H54 (cell line): Measurements from ENCODE around the gene PDE4D.

Experiments
- DNase-seq: peaks from one replicate; pipeline ENCODE4 v3.0.0; 2011; ENCODE audit warnings: low spot score, mixed read lengths; ENCODE audit not compliant: insufficient read length
- FAIRE-seq: peaks from 3 replicates; lab custom pipeline; 2011; peaks lifted over from hg19 to GRCh38; lab: Jason Lieb, UNC
- POLR2A ChIP-seq: IDR thresholded peaks from 2 replicates; pipeline ENCODE4 v1.6.1; 2011; ENCODE audit warnings: low read depth, mild to moderate bottlenecking, low read length

PDE4D gene

GRCh38 chr5:59357381-59357977, 536.0 kb downstream of the PDE4D start:
- no peak for TF ChIP-seq POLR2A
- DNase-seq = no peak
- FAIRE-seq = no peak

- TF ChIP-seq POLR2A = no peak
- DNase-seq (no peak), FAIRE-seq (no peak)
Observed at GRCh38 chr5:59356813-59357380, 536.6 kb downstream of the PDE4D start.

- no peak for FAIRE-seq
- no peak for DNase-seq
- no peak for TF ChIP-seq POLR2A
Observed at GRCh38 chr5:59354811-59355210, 538.7 kb downstream of the PDE4D start.

- FAIRE-seq = no peak
- DNase-seq = no peak
- no peak for TF ChIP-seq POLR2A
Observed at GRCh38 chr5:59354274-59354673, 539.3 kb downstream of the PDE4D start.

GRCh38 chr5:59351076-59351794, 542.3 kb downstream of the PDE4D start:
- FAIRE-seq (no peak), DNase-seq (no peak)
- TF ChIP-seq POLR2A = no peak

DNA sequence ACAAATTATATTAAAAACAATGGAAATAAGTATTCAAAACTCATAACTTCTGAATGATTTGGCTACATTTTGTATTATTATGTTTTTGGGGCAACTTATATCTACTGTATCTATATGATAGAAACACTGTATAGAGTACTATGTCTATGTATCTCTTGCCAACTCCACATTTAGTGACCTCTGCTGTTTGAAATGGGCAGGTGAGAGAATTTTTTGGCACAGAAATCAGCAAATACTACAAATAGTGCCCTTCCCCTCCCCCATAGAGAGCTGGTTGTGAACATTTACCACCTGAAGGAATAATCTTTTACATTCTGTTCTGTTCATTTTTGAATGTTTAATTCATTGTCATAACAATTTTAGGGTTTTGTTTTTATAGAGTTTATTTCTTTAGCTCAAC, 545.3 kb downstream of the PDE4D start:
- DNase-seq (no peak), FAIRE-seq (no peak)
- no peak for TF ChIP-seq POLR2A

DNA sequence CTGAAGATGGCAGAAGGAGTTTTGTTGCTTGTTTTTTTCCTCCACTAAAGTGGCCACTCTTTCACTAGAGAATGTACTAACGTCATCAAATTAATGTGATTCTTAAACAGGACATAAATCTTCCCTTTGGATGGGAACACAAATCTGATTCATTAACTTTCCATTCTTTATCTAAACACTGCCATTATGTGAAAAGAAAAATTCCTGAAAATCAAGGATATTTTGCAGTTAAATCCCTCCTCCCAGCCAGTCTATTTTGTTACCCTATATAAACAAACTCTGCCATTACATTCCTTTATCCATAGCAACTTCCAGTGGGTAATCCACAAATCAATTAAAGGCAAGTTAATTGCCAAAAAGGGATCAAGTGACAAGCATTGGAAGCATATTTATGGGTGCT, 546.5 kb downstream of the PDE4D start:
- no peak for TF ChIP-seq POLR2A
- FAIRE-seq = no peak

DNA sequence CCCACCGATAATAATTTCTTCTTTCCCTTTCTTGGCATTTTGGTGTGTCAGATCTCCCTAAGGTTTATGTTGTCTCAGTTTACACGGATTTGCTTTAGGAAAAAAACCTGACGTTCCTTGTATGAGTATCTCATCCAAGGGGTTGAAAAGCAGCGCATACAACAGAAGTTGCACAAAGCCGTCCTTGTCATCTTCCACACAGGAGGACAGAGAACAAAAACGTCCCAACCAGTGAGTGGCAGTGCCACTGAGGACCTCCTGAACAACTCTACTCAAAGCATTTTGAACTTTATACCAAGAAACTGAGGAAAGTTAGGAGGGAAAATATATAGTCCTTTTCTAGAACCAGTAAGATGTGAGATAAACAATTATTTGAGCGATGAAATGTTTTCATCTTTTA, 547.0 kb downstream of the PDE4D start:
- FAIRE-seq (no peak), DNase-seq (no peak)
- TF ChIP-seq POLR2A = no peak

More for the DNA sequence above, 546.5 kb downstream of the PDE4D start:
- no peak for DNase-seq

DNA sequence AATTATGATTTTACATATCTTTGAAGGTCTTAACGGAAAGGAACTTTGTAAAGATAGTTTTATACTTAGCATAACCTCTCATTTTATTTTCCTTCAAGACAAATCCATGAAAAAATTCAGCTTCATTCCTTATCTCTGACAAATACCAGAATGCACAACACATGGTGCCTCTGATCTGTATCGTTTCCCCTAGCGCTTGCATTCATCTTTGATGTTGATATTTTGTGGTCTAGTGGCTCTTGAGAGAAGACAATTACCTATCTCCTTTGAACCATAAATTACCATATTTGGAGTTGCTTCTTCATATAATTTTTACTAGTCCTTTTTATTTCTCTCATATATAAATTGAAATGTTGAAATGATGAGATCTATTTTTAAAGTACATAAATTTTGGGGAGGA, 551.3 kb downstream of the PDE4D start:
- FAIRE-seq = no peak
- no peak for DNase-seq
- TF ChIP-seq POLR2A = no peak

DNA sequence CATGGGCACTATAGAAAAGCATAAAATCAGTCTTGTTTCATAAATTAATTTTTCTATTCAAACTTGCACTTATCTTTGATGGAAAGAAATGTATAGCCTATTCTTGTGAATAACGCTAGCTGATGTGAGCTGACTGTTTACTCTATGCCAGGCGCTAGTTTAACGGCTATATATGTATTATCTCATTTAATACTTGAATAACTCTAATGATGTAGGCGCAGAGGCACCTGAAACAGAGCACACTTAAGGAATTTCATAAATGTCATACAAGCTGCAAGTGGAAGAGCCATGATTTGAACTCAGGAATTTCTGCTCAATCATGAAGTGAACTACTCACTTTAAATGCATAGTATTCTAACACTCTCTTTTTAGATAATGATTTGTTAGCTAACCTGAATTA, 551.8 kb downstream of the PDE4D start:
- FAIRE-seq (no peak), DNase-seq (no peak)
- TF ChIP-seq POLR2A = no peak

DNA sequence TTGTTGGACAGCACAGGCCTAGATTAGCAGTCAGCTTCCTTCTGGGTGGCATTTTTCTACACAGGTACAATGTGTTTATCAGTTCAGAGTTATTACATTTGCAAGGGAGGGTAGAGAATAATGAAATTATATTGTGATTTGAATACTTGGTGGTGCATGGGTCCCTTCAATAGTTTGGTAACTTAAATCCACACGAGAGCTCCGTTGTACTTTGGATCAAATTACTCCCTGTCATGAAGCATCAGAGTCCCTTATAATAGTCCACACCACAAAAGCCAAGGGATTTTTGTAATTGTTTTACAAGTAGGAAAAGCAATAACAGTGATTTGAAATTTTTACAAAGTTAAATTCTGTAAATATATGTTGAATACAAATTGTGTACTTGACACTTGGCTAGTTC, 552.4 kb downstream of the PDE4D start:
- no peak for FAIRE-seq
- TF ChIP-seq POLR2A = no peak
- DNase-seq = no peak

- no peak for TF ChIP-seq POLR2A
- no peak for FAIRE-seq
- DNase-seq = no peak
Observed at GRCh38 chr5:59340637-59341036, 552.9 kb downstream of the PDE4D start.

GRCh38 chr5:59337240-59337639, 556.3 kb downstream of the PDE4D start:
- FAIRE-seq (no peak), DNase-seq (no peak)
- no peak for TF ChIP-seq POLR2A

DNA sequence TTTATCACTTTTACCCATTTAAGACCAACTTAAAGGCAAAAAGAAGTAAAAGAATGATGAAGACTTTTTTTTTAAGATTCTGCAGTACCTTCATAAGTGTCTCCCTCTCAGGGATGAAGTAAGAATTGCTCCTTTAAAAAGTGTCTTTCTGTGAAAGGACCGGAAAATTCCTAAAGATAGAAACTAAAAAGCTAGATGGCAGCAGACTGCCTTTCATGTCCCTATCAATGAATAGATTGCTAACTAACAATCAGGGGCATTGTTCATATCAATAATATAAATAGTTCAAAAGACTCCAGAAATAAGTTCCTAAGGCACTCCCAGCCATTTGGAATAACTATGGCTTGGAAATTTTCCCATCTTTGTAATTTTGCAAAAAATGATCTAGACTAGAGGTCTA, 558.0 kb downstream of the PDE4D start:
- no peak for FAIRE-seq
- no peak for DNase-seq
- TF ChIP-seq POLR2A = no peak

- DNase-seq (no peak), FAIRE-seq (no peak)
- no peak for TF ChIP-seq POLR2A
Observed at GRCh38 chr5:59333416-59333815, 560.1 kb downstream of the PDE4D start.
